ENCODE data around the gene DNM3. TPM values are rescaled to one million over a fixed set of nuclear protein-coding genes. Genes with fewer than 3 reads are reported as not detected.

Gene DNM3
- total and polyA plus RNA-seq, 2 of the 8 experiments (the other 6 are each of a cell fraction or from before 2014, with no cell fraction given) = 2.0 to 8.5 TPM

DNA sequence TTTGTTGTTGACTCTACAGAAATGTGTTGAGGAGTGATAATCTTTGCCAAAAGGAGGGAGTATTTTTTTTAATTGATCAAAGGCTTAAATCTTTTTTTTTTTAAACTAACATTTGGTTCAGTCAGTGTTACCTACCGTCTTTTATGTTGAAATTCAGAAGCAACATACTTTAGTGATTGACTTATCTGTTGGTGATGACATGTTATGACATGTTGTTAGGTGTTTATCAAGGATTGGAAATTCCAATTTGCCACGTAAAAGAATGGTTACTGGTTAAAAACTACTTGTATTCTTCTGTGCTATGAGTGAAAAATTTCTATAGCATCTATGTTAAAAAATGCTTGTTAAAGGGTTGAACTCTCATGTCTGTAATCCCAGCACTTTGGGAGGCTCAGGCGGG lies 61.2 kb downstream of the DNM3 start (continued):
- TF ChIP-seq HDAC6 (IDR thresholded peaks at IDR 0.05; ENCODE audit: low read depth, low read length) = no peak

Data from H1 (cell line).